ENCODE results near the gene ADGB.
"Not testable (repeated sequence)": the region's sequence is repeated elsewhere in the genome, so short reads cannot be mapped to it uniquely, and the experiment has no call there.

ADGB gene

GRCh38 chr6:146598772-146599405 is at the start of gene ADGB:
ADGB (plus strand) TSS chr6:146598972; CDS start chr6:146599041, 69 bp downstream.
- DNase-seq (ENCODE audit: low read depth in 2 of 2, low spot score in 1 of 2) = no peak

GRCh38 chr6:146550911-146551310 is 47.9 kb upstream of the ADGB start:
- DNase-seq (ENCODE audit: low read depth in 2 of 2, low spot score in 1 of 2) = no peak

- no peak for DNase-seq (ENCODE audit: low read depth in 2 of 2, low spot score in 1 of 2)
Measured at GRCh38 chr6:146551545-146551944, 47.2 kb upstream of the ADGB start.

- DNase-seq (ENCODE audit: low read depth in 2 of 2, low spot score in 1 of 2) = no peak
Measured at GRCh38 chr6:146553377-146554135, 45.2 kb upstream of the ADGB start.

GRCh38 chr6:146560607-146561006 is 38.2 kb upstream of the ADGB start:
- no peak for DNase-seq (ENCODE audit: low read depth in 2 of 2, low spot score in 1 of 2)

GRCh38 chr6:146566661-146567060 is 32.1 kb upstream of the ADGB start:
- not testable (repeated sequence) for DNase-seq (ENCODE audit: low read depth in 2 of 2, low spot score in 1 of 2)

- not testable (repeated sequence) for DNase-seq (ENCODE audit: low read depth in 2 of 2, low spot score in 1 of 2)
Measured at GRCh38 chr6:146568619-146569018, 30.2 kb upstream of the ADGB start.

GRCh38 chr6:146574211-146574610 is 24.6 kb upstream of the ADGB start:
- no peak for DNase-seq (ENCODE audit: low read depth in 2 of 2, low spot score in 1 of 2)

- DNase-seq (ENCODE audit: low read depth in 2 of 2, low spot score in 1 of 2) = no peak
Measured at GRCh38 chr6:146578054-146578453, 20.7 kb upstream of the ADGB start.

- DNase-seq (ENCODE audit: low read depth in 2 of 2, low spot score in 1 of 2) = no peak
Measured at GRCh38 chr6:146581968-146582367, 16.8 kb upstream of the ADGB start.

- no peak for DNase-seq (ENCODE audit: low read depth in 2 of 2, low spot score in 1 of 2)
Measured at GRCh38 chr6:146582857-146583256, 15.9 kb upstream of the ADGB start.

- DNase-seq (ENCODE audit: low read depth in 2 of 2, low spot score in 1 of 2) = no peak
Measured at GRCh38 chr6:146583966-146584365, 14.8 kb upstream of the ADGB start.

- DNase-seq (ENCODE audit: low read depth in 2 of 2, low spot score in 1 of 2) = no peak
Measured at GRCh38 chr6:146587459-146587858, 11.3 kb upstream of the ADGB start.

GRCh38 chr6:146590492-146590891 is 8.3 kb upstream of the ADGB start:
- no peak for DNase-seq (ENCODE audit: low read depth in 2 of 2, low spot score in 1 of 2)

- no peak for DNase-seq (ENCODE audit: low read depth in 2 of 2, low spot score in 1 of 2)
Measured at GRCh38 chr6:146592451-146592850, 6.3 kb upstream of the ADGB start.

- no peak for DNase-seq (ENCODE audit: low read depth in 2 of 2, low spot score in 1 of 2)
Measured at GRCh38 chr6:146593986-146594385, 4.8 kb upstream of the ADGB start.

GRCh38 chr6:146594495-146594894 is 4.3 kb upstream of the ADGB start:
- DNase-seq (ENCODE audit: low read depth in 2 of 2, low spot score in 1 of 2) = no peak

- no peak for DNase-seq (ENCODE audit: low read depth in 2 of 2, low spot score in 1 of 2)
Measured at GRCh38 chr6:146595972-146596731, 2.6 kb upstream of the ADGB start.

- DNase-seq (ENCODE audit: low read depth in 2 of 2, low spot score in 1 of 2) = no peak
Measured at GRCh38 chr6:146601352-146601751, 2.6 kb downstream of the ADGB start.

- DNase-seq (ENCODE audit: low read depth in 2 of 2, low spot score in 1 of 2) = no peak
Measured at GRCh38 chr6:146602526-146602925, 3.8 kb downstream of the ADGB start.

- DNase-seq (ENCODE audit: low read depth in 2 of 2, low spot score in 1 of 2) = no peak
Measured at GRCh38 chr6:146613947-146614346, 15.2 kb downstream of the ADGB start.

GRCh38 chr6:146620655-146621054 is 21.9 kb downstream of the ADGB start:
- DNase-seq (ENCODE audit: low read depth in 2 of 2, low spot score in 1 of 2) = no peak

Data from stimulated activated CD8-positive, alpha-beta memory T cell treated with anti-CD3 and anti-CD28 coated beads, Interleukin-4, amount 100 ng/mL, for 1 hour (primary cell).